Activated CD4-positive, CD25-positive, alpha-beta regulatory T cell treated with anti-CD3 and anti-CD28 coated beads, Interleukin-2, amount 50 U/mL, for 16 hours (primary cell): ENCODE results near the gene DRAM1.
A peak's percentile ranks its signal among the peaks of the same experiment; 100 is the strongest.
"Not testable (repeated sequence)": the region's sequence is repeated elsewhere in the genome, so short reads cannot be mapped to it uniquely, and the experiment has no call there.

Experiments used
- DNase-seq: peaks from one replicate; pipeline ENCODE4 v3.0.0-alpha.2; 2020; ENCODE audit warnings: low read depth, low spot score

The DRAM1 gene, protein sequence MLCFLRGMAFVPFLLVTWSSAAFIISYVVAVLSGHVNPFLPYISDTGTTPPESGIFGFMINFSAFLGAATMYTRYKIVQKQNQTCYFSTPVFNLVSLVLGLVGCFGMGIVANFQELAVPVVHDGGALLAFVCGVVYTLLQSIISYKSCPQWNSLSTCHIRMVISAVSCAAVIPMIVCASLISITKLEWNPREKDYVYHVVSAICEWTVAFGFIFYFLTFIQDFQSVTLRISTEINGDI

GRCh38 chr12:101876861-101877805, at the start of gene DRAM1:
TSS of gene DRAM1 (plus strand) at chr12:101877580. CDS start at chr12:101877790, 210 bp downstream.
- DNase-seq, result peak; percentile 35

GRCh38 chr12:101828463-101829196, 48.8 kb upstream of the DRAM1 start:
- DNase-seq, result no peak

- DNase-seq, result no peak
Measured at GRCh38 chr12:101829639-101830366, 47.6 kb upstream of the DRAM1 start.

GRCh38 chr12:101830367-101831325, 46.7 kb upstream of the DRAM1 start, which contains the start of gene GNPTAB:
TSS of gene GNPTAB (minus strand) at chr12:101830959. CDS start at chr12:101830675, 284 bp downstream.
- peak; percentile 88 for DNase-seq

- DNase-seq, result no peak
Measured at GRCh38 chr12:101832030-101832429, 45.4 kb upstream of the DRAM1 start.

DNA sequence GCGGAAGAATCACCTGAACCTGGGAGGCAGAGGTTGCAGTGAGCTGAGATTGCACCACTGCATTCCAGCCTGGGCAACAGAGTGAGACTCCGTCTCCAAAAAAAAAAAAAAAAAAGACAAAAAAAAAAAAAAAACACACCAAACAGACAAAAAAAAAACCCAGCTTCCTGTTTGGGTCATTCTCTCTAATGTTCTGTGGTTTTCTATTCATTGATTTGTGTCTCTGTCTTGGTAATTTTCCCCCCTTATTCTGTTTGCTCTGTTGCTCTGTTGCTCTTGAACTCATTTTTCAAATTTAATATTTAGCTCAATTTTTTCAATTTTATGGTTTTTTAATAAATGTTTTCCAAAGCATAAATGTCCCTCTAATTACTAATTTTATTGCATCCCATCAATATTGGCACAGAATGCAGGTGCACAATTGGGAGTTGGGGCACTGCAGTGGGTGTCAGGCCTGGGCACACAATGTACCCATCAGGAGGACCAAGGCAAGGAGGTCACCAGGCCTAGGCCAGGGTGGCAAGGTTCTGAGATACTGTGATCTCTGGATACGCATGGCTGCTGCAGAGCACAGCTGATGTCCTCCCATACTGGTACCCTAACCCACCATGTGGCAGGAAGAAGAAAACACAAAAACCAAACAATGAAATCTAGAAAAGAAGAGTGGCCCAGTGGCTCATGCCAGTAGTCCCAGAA, 38.6 kb upstream of the DRAM1 start:
- no peak for DNase-seq

DNA sequence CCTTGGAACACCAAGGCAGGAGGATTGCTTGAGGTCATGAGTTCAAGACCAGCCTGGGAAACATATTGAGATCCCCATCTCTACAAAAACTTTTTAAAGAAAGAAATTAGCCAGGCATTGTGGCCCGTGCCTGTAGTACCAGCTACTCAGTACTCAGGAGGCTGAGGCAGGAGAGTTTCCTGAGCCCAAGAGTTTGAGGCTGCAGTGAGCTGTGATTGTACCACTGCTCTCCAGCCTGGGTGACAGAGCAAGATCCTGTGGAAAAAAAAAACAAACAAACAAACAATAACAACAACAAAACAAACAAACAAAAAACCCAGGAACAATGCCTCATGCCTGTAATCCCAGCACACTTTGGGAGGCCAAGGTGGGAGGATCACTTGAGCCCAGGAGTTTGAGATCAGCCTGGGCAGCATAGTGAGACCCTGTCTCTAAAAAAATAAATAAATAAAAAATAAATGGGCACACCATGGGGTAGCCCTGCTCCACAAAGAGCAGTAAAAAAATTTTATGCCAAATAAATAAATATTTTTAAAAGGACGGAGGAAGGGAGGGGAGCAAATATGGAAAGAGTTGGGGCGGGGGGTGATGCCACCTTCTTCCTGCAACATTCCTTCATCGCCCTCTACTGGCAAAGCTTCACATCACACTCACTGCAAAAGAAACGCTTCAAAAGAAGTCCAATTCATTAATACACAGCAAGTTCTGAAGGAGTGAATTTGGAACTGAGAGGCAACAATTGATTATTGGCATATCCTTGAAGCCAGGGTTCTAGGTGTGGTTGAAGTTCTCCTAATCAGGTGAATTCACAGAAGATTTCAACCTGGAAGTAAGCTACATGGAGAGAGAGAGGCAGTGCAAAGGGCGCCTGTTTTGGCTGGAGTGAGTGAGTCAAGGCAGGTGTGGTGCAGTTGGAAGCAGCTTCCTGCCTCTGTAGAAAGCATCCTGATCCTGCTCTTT, 37.8 kb upstream of the DRAM1 start:
- DNase-seq, result peak; percentile 37

DNA sequence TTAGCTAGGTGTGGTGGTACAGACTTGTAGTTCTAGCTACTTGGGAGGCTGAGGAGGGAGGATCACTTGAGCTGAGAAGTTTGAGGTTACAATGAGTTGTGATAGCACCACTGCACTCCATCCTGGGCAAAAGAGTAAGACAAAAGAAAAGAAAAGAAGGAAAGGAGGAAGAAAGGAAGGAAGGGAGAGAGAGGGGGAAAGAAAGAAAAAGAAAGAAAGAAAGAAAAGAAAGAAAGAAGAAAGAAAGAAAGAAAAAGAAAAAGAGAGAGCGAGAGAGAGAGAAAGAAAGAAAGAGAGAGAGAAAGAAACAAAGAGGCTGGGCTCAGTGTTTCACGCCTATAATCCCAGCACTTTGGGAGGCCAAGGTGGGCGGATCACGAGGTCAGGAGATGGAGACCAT, 36.3 kb upstream of the DRAM1 start:
- DNase-seq, result no peak

GRCh38 chr12:101845137-101845711, 32.2 kb upstream of the DRAM1 start:
- DNase-seq, result no peak

- DNase-seq, result no peak
Measured at GRCh38 chr12:101847325-101847724, 30.1 kb upstream of the DRAM1 start.

GRCh38 chr12:101850199-101850598, 27.2 kb upstream of the DRAM1 start:
- DNase-seq, result no peak

- DNase-seq, result no peak
Measured at GRCh38 chr12:101852998-101853397, 24.4 kb upstream of the DRAM1 start.

DNA sequence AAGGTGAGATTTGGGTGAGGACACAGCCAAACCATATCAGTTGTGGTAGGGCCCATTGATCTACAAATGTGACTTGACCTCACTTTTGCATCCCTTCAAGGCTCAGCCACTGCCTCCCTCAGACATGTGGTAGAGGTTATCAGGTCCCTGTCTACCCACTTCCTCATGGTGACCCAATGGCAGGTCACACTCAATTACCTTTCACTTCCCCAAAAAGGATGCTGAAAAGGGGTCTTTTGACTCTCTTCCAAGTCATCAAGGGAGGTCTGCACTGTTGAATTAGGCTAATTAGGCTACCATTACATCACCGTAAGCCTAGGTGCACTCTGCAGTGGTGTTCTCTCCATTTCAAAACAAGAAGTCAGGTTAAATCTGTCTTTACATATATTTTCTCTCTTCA, 22.6 kb upstream of the DRAM1 start:
- no peak for DNase-seq

- no peak for DNase-seq
Measured at GRCh38 chr12:101855364-101855884, 22.0 kb upstream of the DRAM1 start.

- DNase-seq, result no peak
Measured at GRCh38 chr12:101855976-101856375, 21.4 kb upstream of the DRAM1 start.

DNA sequence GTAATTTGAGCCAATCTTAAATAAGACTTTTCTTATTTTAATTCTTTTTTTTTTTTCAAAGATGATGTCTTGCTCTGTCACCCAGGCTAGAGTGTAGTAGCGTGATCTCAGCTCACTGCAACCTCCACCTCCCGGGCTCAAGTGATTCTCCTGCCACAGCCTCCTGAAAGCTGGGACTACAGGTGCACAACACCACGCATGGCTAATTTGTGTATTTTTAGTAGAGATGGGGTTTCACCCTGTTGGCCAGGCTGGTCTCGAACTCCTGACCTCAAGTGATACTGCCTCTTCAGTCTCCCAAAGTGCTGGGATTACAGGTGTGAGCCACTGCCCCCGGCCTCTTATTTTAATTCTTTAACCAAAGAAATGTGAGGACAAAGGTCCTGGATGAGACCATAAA, 20.8 kb upstream of the DRAM1 start:
- DNase-seq, result not testable (repeated sequence)

DNA sequence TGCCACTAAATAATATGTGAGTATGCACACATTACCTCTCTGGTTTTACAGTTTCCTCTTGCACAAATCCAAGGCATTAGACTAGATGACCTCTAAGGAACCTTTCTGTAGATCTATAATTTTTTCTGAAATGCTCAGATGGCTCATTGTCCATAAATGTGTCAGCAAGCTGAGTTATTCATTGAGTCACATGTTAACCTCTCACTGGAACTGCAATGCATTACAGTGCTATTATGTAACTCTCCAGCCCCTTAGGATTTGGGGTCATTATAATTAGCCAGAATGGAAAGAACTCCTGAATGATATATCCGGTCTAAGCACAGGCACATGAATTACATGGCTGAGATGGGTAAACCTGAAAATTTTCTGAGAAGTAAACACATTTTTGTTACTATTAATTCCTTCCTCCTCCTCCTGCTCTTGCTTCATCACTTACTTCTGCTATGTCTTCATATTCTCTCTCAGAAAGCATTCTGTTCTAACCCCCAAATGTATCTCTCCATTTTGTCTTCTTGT, 20.3 kb upstream of the DRAM1 start:
- DNase-seq, result no peak

GRCh38 chr12:101858361-101858760, 19.0 kb upstream of the DRAM1 start:
- DNase-seq, result no peak
